WTC11 (cell line): ENCODE measurements around the gene SLC11A2. TPM values are rescaled to one million over a fixed set of nuclear protein-coding genes. Genes with fewer than 3 reads are reported as not detected.
"Not testable (repeated sequence)": the region's sequence is repeated elsewhere in the genome, so short reads cannot be mapped to it uniquely, and the experiment has no call there.

Experiments
- ATAC-seq: fragments of 200-7000 bp; cut with Tn5 transposase; 2 replicates; pipeline ENCODE4 v1.10.0; 2021; ENCODE audit warnings: mild to moderate bottlenecking, moderate library complexity
- CTCF ChIA-PET: fragments of 300-600 bp; sonication (Branson Sonifier 250); formaldehyde crosslinking; loops from one replicate; lab custom pipeline; 2021; ENCODE audit warnings: antibody characterized with exemption; lab: Charles Lee
- POLR2A ChIA-PET: fragments of 350-600 bp; sonication (Branson Sonifier 250); formaldehyde crosslinking; loops from one replicate; lab custom pipeline; 2021; ENCODE audit warnings: antibody characterized with exemption; lab: Charles Lee
- DNase-seq: peaks from one replicate; pipeline ENCODE4 v3.0.0; 2021; ENCODE audit warnings: low spot score
- H3K27ac Mint-ChIP-seq: 2 replicates; pipeline ENCODE4 v1.8.0; 2021; ENCODE audit warnings: mixed read lengths
- H3K27me3 Mint-ChIP-seq: 2 replicates; pipeline ENCODE4 v1.8.0; 2021; ENCODE audit warnings: low read depth, mild to moderate bottlenecking, moderate library complexity, mixed read lengths
- H3K36me3 Mint-ChIP-seq: 2 replicates; pipeline ENCODE4 v1.8.0; 2021; ENCODE audit warnings: mixed read lengths
- H3K4me1 Mint-ChIP-seq: 2 replicates; pipeline ENCODE4 v1.8.0; 2022; ENCODE audit warnings: mixed read lengths
- H3K4me3 Mint-ChIP-seq: 2 replicates; pipeline ENCODE4 v1.8.0; 2021; ENCODE audit warnings: mild to moderate bottlenecking, moderate library complexity, mixed read lengths
- H3K9me3 Mint-ChIP-seq: 2 replicates; pipeline ENCODE4 v1.8.0; 2021; ENCODE audit warnings: mixed read lengths
- CBFB ChIP-seq: sonication (generic); formaldehyde crosslinking; IDR thresholded peaks from 2 replicates; pipeline ENCODE4 v1.8.1; 2022; ENCODE audit warnings: mild to moderate bottlenecking, low read depth, missing genetic modification reagents
- ELF4 ChIP-seq: sonication (generic); formaldehyde crosslinking; IDR thresholded peaks from 2 replicates; pipeline ENCODE4 v1.8.1; 2022; ENCODE audit warnings: low read depth, mild to moderate bottlenecking, moderate library complexity, missing genetic modification reagents
- ETV6 ChIP-seq: sonication (generic); formaldehyde crosslinking; IDR thresholded peaks from 2 replicates; pipeline ENCODE4 v1.8.1; 2022; ENCODE audit warnings: mild to moderate bottlenecking, missing genetic modification reagents
- JAZF1 ChIP-seq: fragments of 250-450 bp; sonication (Bioruptor Pico); IDR thresholded peaks from 2 replicates; pipeline ENCODE4 v1.9.0; 2021; ENCODE audit warnings: moderate library complexity, mild to moderate bottlenecking, inconsistent platforms
- NFYB ChIP-seq: sonication (generic); formaldehyde crosslinking; conservative IDR thresholded peaks from 2 replicates; pipeline ENCODE4 v1.8.0; 2022; ENCODE audit warnings: low read depth, missing genetic modification reagents
- NR3C1 ChIP-seq: sonication (generic); formaldehyde crosslinking; conservative IDR thresholded peaks from 2 replicates; pipeline ENCODE4 v1.8.1; 2023; ENCODE audit warnings: low read depth, mild to moderate bottlenecking, missing genetic modification reagents
- PRRX2 ChIP-seq: fragments of 250-450 bp; sonication (Bioruptor Pico); IDR thresholded peaks from 2 replicates; pipeline ENCODE4 v1.8.0; 2021; ENCODE audit warnings: mild to moderate bottlenecking
- SMAD4 ChIP-seq: sonication (generic); formaldehyde crosslinking; IDR thresholded peaks from 2 replicates; pipeline ENCODE4 v1.8.0; 2022; ENCODE audit warnings: mild to moderate bottlenecking, missing genetic modification reagents
- SOX15 ChIP-seq: fragments of 250-450 bp; sonication (Bioruptor Pico); IDR thresholded peaks from 2 replicates; pipeline ENCODE4 v1.9.0; 2021; ENCODE audit warnings: mild to moderate bottlenecking
- ZNF138 ChIP-seq: sonication (generic); formaldehyde crosslinking; conservative IDR thresholded peaks from 2 replicates; pipeline ENCODE4 v1.8.1; 2022; ENCODE audit warnings: mild to moderate bottlenecking, moderate library complexity, missing genetic modification reagents
- ZNF263 ChIP-seq: sonication (generic); formaldehyde crosslinking; IDR thresholded peaks from 2 replicates; pipeline ENCODE4 v1.8.1; 2022; ENCODE audit warnings: low read depth, mild to moderate bottlenecking, moderate library complexity, missing genetic modification reagents
- ZNF317 ChIP-seq: sonication (generic); formaldehyde crosslinking; IDR thresholded peaks from 2 replicates; pipeline ENCODE4 v1.8.1; 2023; ENCODE audit warnings: low read depth, mild to moderate bottlenecking, moderate library complexity, missing genetic modification reagents, borderline replicate concordance
- total RNA-seq: library from RNA; stranded (reverse); gene quantifications from 3 replicates; pipeline ENCODE4 v1.2.3, GENCODE V29; 2021
- TF ChIP-seq, protein P1 (sequence below): sonication (generic); formaldehyde crosslinking; IDR thresholded peaks from 2 replicates; pipeline ENCODE4 v1.8.1; 2023; ENCODE audit warnings: mild to moderate bottlenecking, missing genetic modification reagents
- TF ChIP-seq, protein P2 (sequence below): fragments of 250-450 bp; sonication (Bioruptor Pico); IDR thresholded peaks from 2 replicates; pipeline ENCODE4 v1.8.0; 2021; ENCODE audit warnings: mild to moderate bottlenecking
- TF ChIP-seq, protein P3 (sequence below): fragments of 250-450 bp; sonication (Bioruptor Pico); IDR thresholded peaks from 2 replicates; pipeline ENCODE4 v1.9.0; 2021; ENCODE audit warnings: mild to moderate bottlenecking, borderline replicate concordance

Gene SLC11A2
- total RNA-seq, 1 experiment from 2014 or later, result 58.0 TPM

DNA sequence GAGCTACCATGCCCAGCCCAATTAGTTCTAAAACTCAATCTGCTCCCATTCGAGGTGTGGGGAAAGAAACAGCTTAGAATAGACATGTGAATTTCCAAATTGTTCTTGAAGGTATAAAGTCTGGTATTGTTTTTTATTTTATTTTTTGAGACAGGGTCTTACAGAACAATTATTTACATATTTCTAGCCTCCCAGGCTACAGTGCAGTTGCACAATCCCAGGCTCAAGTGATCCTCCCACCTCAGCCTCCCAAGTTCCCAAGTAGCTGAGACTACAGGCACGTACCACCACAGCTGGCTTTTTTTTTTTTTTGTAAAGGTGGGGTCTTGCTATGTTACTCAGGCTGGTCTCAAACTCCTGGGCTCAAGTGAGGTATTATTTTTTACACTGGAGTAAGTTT lies 6.3 kb downstream of the SLC11A2 start (continued):
- TF ChIP-seq SMAD4 (CRISPR knock-in tag), result no peak
- TF ChIP-seq, protein P1, sequence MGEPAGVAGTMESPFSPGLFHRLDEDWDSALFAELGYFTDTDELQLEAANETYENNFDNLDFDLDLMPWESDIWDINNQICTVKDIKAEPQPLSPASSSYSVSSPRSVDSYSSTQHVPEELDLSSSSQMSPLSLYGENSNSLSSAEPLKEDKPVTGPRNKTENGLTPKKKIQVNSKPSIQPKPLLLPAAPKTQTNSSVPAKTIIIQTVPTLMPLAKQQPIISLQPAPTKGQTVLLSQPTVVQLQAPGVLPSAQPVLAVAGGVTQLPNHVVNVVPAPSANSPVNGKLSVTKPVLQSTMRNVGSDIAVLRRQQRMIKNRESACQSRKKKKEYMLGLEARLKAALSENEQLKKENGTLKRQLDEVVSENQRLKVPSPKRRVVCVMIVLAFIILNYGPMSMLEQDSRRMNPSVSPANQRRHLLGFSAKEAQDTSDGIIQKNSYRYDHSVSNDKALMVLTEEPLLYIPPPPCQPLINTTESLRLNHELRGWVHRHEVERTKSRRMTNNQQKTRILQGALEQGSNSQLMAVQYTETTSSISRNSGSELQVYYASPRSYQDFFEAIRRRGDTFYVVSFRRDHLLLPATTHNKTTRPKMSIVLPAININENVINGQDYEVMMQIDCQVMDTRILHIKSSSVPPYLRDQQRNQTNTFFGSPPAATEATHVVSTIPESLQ, result no peak

DNA sequence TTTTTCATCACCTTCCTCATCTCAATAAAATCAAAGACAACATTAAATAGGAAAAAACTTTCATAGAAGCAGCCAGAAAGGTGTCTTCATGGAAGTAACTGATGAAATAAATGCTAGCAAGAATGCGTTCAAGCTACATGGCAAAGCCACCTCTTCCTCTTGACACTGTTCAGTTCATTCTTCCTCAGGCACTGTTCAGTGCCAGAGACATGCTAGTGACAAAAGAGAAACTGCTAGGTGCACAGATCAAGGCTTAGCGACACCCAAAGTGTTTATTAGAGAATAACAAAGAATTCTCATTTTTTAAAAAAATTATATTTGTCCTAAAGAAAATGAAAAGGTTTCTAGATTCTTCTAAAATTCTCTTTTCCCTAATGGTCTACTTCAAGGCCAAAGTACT lies 7.2 kb downstream of the SLC11A2 start:
- ChIA-PET POLR2A (interaction anchor here (0.7 kb wide), 1 partner anchor 241 kb away, joined by 9 read pairs; no protein-coding TSS in a partner anchor), CTCF (interaction anchor here (0.5 to 0.8 kb wide), 2 partner anchors 9 to 199 kb away, joined by 3 to 4 read pairs; partner anchors contain the start of gene POU6F1)
- no peak for ATAC-seq
- H3K27ac Mint-ChIP-seq, result no peak overlapping the region; the same call in 1 of the 2 replicates
- H3K36me3 Mint-ChIP-seq, result no peaks in the 10 kb centered on the region
- H3K27me3 Mint-ChIP-seq, result no peaks in the 10 kb centered on the region
- H3K4me1 Mint-ChIP-seq, result peaks cover 8% of the 10 kb centered on the region
- no peak for DNase-seq
- no peak overlapping the region for H3K4me3 Mint-ChIP-seq
- no peaks in the 10 kb centered on the region for H3K9me3 Mint-ChIP-seq
- TF ChIP-seq, protein P2, sequence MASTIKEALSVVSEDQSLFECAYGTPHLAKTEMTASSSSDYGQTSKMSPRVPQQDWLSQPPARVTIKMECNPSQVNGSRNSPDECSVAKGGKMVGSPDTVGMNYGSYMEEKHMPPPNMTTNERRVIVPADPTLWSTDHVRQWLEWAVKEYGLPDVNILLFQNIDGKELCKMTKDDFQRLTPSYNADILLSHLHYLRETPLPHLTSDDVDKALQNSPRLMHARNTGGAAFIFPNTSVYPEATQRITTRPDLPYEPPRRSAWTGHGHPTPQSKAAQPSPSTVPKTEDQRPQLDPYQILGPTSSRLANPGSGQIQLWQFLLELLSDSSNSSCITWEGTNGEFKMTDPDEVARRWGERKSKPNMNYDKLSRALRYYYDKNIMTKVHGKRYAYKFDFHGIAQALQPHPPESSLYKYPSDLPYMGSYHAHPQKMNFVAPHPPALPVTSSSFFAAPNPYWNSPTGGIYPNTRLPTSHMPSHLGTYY (CRISPR knock-in tag), result no peak
- TF ChIP-seq, protein P3, sequence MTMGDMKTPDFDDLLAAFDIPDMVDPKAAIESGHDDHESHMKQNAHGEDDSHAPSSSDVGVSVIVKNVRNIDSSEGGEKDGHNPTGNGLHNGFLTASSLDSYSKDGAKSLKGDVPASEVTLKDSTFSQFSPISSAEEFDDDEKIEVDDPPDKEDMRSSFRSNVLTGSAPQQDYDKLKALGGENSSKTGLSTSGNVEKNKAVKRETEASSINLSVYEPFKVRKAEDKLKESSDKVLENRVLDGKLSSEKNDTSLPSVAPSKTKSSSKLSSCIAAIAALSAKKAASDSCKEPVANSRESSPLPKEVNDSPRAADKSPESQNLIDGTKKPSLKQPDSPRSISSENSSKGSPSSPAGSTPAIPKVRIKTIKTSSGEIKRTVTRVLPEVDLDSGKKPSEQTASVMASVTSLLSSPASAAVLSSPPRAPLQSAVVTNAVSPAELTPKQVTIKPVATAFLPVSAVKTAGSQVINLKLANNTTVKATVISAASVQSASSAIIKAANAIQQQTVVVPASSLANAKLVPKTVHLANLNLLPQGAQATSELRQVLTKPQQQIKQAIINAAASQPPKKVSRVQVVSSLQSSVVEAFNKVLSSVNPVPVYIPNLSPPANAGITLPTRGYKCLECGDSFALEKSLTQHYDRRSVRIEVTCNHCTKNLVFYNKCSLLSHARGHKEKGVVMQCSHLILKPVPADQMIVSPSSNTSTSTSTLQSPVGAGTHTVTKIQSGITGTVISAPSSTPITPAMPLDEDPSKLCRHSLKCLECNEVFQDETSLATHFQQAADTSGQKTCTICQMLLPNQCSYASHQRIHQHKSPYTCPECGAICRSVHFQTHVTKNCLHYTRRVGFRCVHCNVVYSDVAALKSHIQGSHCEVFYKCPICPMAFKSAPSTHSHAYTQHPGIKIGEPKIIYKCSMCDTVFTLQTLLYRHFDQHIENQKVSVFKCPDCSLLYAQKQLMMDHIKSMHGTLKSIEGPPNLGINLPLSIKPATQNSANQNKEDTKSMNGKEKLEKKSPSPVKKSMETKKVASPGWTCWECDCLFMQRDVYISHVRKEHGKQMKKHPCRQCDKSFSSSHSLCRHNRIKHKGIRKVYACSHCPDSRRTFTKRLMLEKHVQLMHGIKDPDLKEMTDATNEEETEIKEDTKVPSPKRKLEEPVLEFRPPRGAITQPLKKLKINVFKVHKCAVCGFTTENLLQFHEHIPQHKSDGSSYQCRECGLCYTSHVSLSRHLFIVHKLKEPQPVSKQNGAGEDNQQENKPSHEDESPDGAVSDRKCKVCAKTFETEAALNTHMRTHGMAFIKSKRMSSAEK (CRISPR knock-in tag), result no peak
- TF ChIP-seq ETV6, result no peak
- TF ChIP-seq ZNF317 (CRISPR knock-in tag), result no peak
- no peak for TF ChIP-seq ZNF138 (CRISPR knock-in tag)
- no peak for TF ChIP-seq ELF4 (CRISPR knock-in tag)
- no peak for TF ChIP-seq ZNF263 (CRISPR knock-in tag)
- no peak for TF ChIP-seq NFYB (CRISPR knock-in tag)
- TF ChIP-seq CBFB (CRISPR knock-in tag), result no peak
- no peak for TF ChIP-seq PRRX2 (CRISPR knock-in tag)
- no peak for TF ChIP-seq NR3C1 (CRISPR knock-in tag)
- no peak for TF ChIP-seq JAZF1
- TF ChIP-seq, all 79 proteins: peak for 0

DNA sequence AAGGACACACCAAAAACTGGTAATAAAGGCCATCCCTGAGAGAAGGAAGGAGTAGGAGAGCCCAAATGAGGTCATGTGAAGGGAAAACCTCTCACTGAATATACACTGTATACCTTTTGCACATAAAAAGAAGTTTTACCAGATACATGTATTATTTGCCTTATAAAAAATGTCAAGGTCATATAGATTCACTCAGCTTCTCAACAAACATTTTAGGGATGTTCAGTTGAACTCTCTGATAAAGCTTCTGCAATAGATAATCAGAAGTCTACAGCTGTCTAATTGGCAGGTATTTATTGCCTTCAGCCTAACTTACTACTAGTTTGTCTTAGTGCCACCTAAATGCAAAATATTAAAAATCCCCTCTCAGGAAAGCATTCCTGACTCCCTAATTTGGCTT lies 8.7 kb downstream of the SLC11A2 start:
- CTCF ChIA-PET, result no interaction called here
- H3K9me3 Mint-ChIP-seq, result no peaks in the 10 kb centered on the region
- TF ChIP-seq NFYB (CRISPR knock-in tag), result no peak
- no peak for TF ChIP-seq SOX15 (CRISPR knock-in tag)
- no peak for TF ChIP-seq CBFB (CRISPR knock-in tag)
- no peak overlapping the region for H3K4me3 Mint-ChIP-seq
- H3K27ac Mint-ChIP-seq, result no peak overlapping the region; the same call in 1 of the 2 replicates
- ATAC-seq (no peak), DNase-seq (no peak)
- no peaks in the 10 kb centered on the region for H3K27me3 Mint-ChIP-seq
- peaks cover 13% of the 10 kb centered on the region for H3K4me1 Mint-ChIP-seq
- POLR2A ChIA-PET, result no interaction called here
- no peaks in the 10 kb centered on the region for H3K36me3 Mint-ChIP-seq

DNA sequence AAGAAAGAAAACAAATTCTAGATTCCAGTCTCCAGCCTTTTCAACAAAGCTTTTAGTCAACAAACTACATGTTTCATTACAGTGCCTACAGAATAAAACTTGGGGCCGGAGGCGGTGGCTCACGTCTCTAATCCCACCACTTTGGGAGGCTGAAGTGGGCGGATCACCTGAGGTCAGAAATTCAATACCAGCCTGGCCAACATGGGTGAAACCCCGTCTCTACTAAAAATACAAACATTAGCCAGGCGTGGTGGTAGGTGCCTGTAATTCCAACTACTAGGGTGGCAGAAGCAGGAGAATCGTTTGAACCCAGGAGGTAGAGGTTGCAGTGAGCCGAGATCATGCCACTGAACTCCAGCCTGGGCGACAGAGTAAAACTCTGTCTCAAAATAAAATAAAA lies 11.7 kb downstream of the SLC11A2 start:
- H3K4me1 Mint-ChIP-seq, result peaks cover 14% of the 10 kb centered on the region
- CTCF ChIA-PET, POLR2A ChIA-PET, H3K36me3 Mint-ChIP-seq, H3K4me3 Mint-ChIP-seq, H3K27ac Mint-ChIP-seq, H3K9me3 Mint-ChIP-seq, H3K27me3 Mint-ChIP-seq, DNase-seq, ATAC-seq: not testable (repeated sequence)
